Upper lobe of left lung (tissue), 6 donors: ENCODE results near the gene EVI5. TPM values are rescaled to one million over a fixed set of nuclear protein-coding genes. Genes with fewer than 3 reads are reported as not detected.
A peak's percentile ranks its signal among the peaks of the same experiment; 100 is the strongest.

Source experiments
- ATAC-seq, 2 donors: fragments of 200-7000 bp; cut with Tn5 transposase; one replicate each; pipeline ENCODE4 v1.9.1; 2022; ENCODE audit warnings: mild to moderate bottlenecking in 2 of 2, moderate library complexity in 2 of 2; ENCODE audit not compliant: low FRiP score in 2 of 2
- DNase-seq, 2 donors: peaks; one replicate each; pipeline ENCODE4 v3.0.0-alpha.2; 2019 to 2020
- H3K27ac ChIP-seq, 4 donors: fragments of 200-600 bp; sonication (generic); one replicate each; pipeline ENCODE4 v1.5.1; 2016 to 2019
- H3K27me3 ChIP-seq, 4 donors: fragments of 200-600 bp; sonication (generic); one replicate each; pipeline ENCODE4 v1.5.1; 2017 to 2019
- H3K36me3 ChIP-seq, 4 donors: fragments of 200-600 bp; sonication (generic); one replicate each; pipeline ENCODE4 v1.5.1; 2016 to 2019
- H3K4me1 ChIP-seq, 4 donors: fragments of 200-600 bp; sonication (generic); one replicate each; pipeline ENCODE4 v1.5.1; 2018 to 2019
- H3K4me3 ChIP-seq, 4 donors: fragments of 200-600 bp; sonication (generic); one replicate each; pipeline ENCODE4 v1.5.1; 2017 to 2019; ENCODE audit warnings: mild to moderate bottlenecking in 2 of 4, moderate library complexity in 1 of 4
- H3K9me3 ChIP-seq, 4 donors: fragments of 200-600 bp; sonication (generic); one replicate each; pipeline ENCODE4 v1.5.1; 2018 to 2019
- CTCF ChIP-seq, 6 experiments: fragments of 450-650 bp in 4 of 6; fragments of 200-600 bp in 2 of 6; sonication (generic) in 2 of 6; IDR thresholded peaks; one replicate each; pipeline ENCODE4 v1.5.1; 2016 to 2019; ENCODE audit warnings: antibody characterized with exemption in 6 of 6
- EP300 ChIP-seq, 4 donors: sonication (generic); formaldehyde crosslinking; IDR thresholded peaks; one replicate each; pipeline ENCODE4 v1.5.1; 2017; ENCODE audit warnings: antibody characterized with exemption in 4 of 4, control low read depth in 2 of 4
- POLR2A ChIP-seq, 4 donors: fragments of 450-650 bp; IDR thresholded peaks; one replicate each; pipeline ENCODE4 v1.5.1; 2016 to 2017; ENCODE audit warnings: antibody characterized with exemption in 4 of 4, mild to moderate bottlenecking in 2 of 4
- POLR2AphosphoS5 ChIP-seq, 2 donors: sonication (generic); formaldehyde crosslinking; IDR thresholded peaks; one replicate each; pipeline ENCODE4 v1.5.1; 2017; ENCODE audit warnings: antibody characterized with exemption in 2 of 2
- WGBS, 2 donors: methylation state at CpG; one replicate each; pipeline ENCODE4 v1.1.5; 2017 to 2018; 5-methylcytosine and 5-hydroxymethylcytosine counted together
- total RNA-seq, 6 donors: library from RNA; depleted of rRNA in 4 of 6; stranded (reverse); fragments of >200 nt in 4 of 6; gene quantifications; one replicate each; pipeline versions ENCODE4 v1.1.0 to v1.2.1, GENCODE V29; 2016 to 2021
- donor health status: DM: no; HTN: no; CAD: no; lungs with moderate emphysema.
- donor health status: DM: no; HTN: yes; CAD: no; lungs with severe emphysema.

The EVI5 gene
- total RNA-seq, 6 donors from 2014 or later = 33.5 to 62.3 (median 39.6) TPM

- Histone ChIP-seq H3K4me3 (no peak overlapping the region), H3K27ac (peak overlapping the region in 3 of 4 donors; percentile 32 to 57 (median 35)), H3K4me1 (peaks cover 0 to 8% (median 6%) of the 10 kb centered on the region in 4 donors), H3K9me3 (no peaks in the 10 kb centered on the region), H3K27me3 (no peaks in the 10 kb centered on the region), H3K36me3 (no peaks in the 10 kb centered on the region)
- TF ChIP-seq CTCF (IDR thresholded peaks at IDR 0.05) = no peak
- TF ChIP-seq POLR2A (IDR thresholded peaks at IDR 0.05) = no peak
- no peak for TF ChIP-seq POLR2AphosphoS5 (IDR thresholded peaks at IDR 0.05)
- TF ChIP-seq EP300 (IDR thresholded peaks at IDR 0.05) = no peak
- DNase-seq = peak in 1 of 2 donors; percentile 55
- peak; percentile 60 to 74 for ATAC-seq
- 83 to 85% methylated on average over 19 of the region's 19 CpGs for WGBS, 2 donors
Observed at GRCh38 chr1:92755541-92756461, 29.1 kb downstream of the EVI5 start.

GRCh38 chr1:92754719-92755050 lies 30.2 kb downstream of the EVI5 start:
- TF ChIP-seq EP300 (IDR thresholded peaks at IDR 0.05) (no peak), POLR2A (IDR thresholded peaks at IDR 0.05) (no peak), POLR2AphosphoS5 (IDR thresholded peaks at IDR 0.05) (no peak), CTCF (IDR thresholded peaks at IDR 0.05) (no peak)
- Histone ChIP-seq H3K4me1 (peaks cover 0 to 8% (median 6%) of the 10 kb centered on the region in 4 donors), H3K9me3 (no peaks in the 10 kb centered on the region), H3K27me3 (no peaks in the 10 kb centered on the region), H3K36me3 (no peaks in the 10 kb centered on the region), H3K27ac (no peak overlapping the region), H3K4me3 (no peak overlapping the region)
- DNase-seq (no peak), ATAC-seq (no peak)
- WGBS, 2 donors = 72 to 88% methylated on average over 1 of the region's 1 CpG

- no peak overlapping the region for H3K4me3 ChIP-seq
- no peaks in the 10 kb centered on the region for H3K9me3 ChIP-seq
- no peak for ATAC-seq
- H3K36me3 ChIP-seq = no peaks in the 10 kb centered on the region
- TF ChIP-seq EP300 (IDR thresholded peaks at IDR 0.05) = no peak
- TF ChIP-seq CTCF (IDR thresholded peaks at IDR 0.05) = no peak
- no peak for TF ChIP-seq POLR2A (IDR thresholded peaks at IDR 0.05)
- H3K27ac ChIP-seq = no peak overlapping the region
- no peak for DNase-seq
- H3K27me3 ChIP-seq = no peaks in the 10 kb centered on the region
- peaks cover 0 to 8% (median 6%) of the 10 kb centered on the region in 4 donors for H3K4me1 ChIP-seq
- 88 to 92% methylated on average over 1 of the region's 1 CpG for WGBS, 2 donors
Observed at GRCh38 chr1:92754000-92754718, 30.7 kb downstream of the EVI5 start.

- ATAC-seq = no peak
- Histone ChIP-seq H3K27ac (no peak overlapping the region), H3K9me3 (no peaks in the 10 kb centered on the region), H3K4me3 (no peak overlapping the region), H3K4me1 (peaks cover 3 to 8% (median 7%) of the 10 kb centered on the region in 4 donors), H3K36me3 (no peaks in the 10 kb centered on the region), H3K27me3 (no peaks in the 10 kb centered on the region)
- TF ChIP-seq EP300 (IDR thresholded peaks at IDR 0.05) = no peak
- no peak for TF ChIP-seq CTCF (IDR thresholded peaks at IDR 0.05)
- TF ChIP-seq POLR2AphosphoS5 (IDR thresholded peaks at IDR 0.05) = no peak
- TF ChIP-seq POLR2A (IDR thresholded peaks at IDR 0.05) = no peak
- no peak for DNase-seq
- WGBS, 2 donors = 55 to 61% methylated on average over 3 of the region's 3 CpGs
Observed at GRCh38 chr1:92752719-92753118, 32.2 kb downstream of the EVI5 start.
